IPS-18a (cell line): ENCODE data around the gene PHACTR1.
"Not testable (repeated sequence)": the region's sequence is repeated elsewhere in the genome, so short reads cannot be mapped to it uniquely, and the experiment has no call there.

ENCODE experiments used
- H3K27ac ChIP-seq: one replicate; pipeline ENCODE4 v1.5.1; 2013; ENCODE audit warnings: low read length
- H3K27me3 ChIP-seq: one replicate; pipeline ENCODE4 v1.6.1; 2013; ENCODE audit warnings: mild to moderate bottlenecking, low read length; ENCODE audit not compliant: control insufficient read depth, insufficient read depth
- H3K36me3 ChIP-seq: one replicate; pipeline ENCODE4 v1.6.1; 2013; ENCODE audit warnings: low read depth, low read length; ENCODE audit not compliant: control insufficient read depth
- H3K4me1 ChIP-seq: one replicate; pipeline ENCODE4 v1.6.1; 2013; ENCODE audit warnings: low read depth, low read length; ENCODE audit not compliant: control insufficient read depth
- H3K4me3 ChIP-seq: one replicate; pipeline ENCODE4 v1.5.1; 2013; ENCODE audit warnings: low read length
- H3K9ac ChIP-seq: one replicate; pipeline ENCODE4 v1.6.1; 2013; ENCODE audit warnings: mild to moderate bottlenecking, low read length, moderate library complexity
- H3K9me3 ChIP-seq: one replicate; pipeline ENCODE4 v1.6.1; 2013; ENCODE audit warnings: low read depth, low read length; ENCODE audit not compliant: control insufficient read depth

The PHACTR1 gene

GRCh38 chr6:12717356-12717755, 789 bp downstream of the PHACTR1 start:
- no peaks in the 10 kb centered on the region for H3K27me3 ChIP-seq
- H3K36me3 ChIP-seq: no peaks in the 10 kb centered on the region
- H3K9me3 ChIP-seq: no peaks in the 10 kb centered on the region
- H3K4me3 ChIP-seq: no peak overlapping the region
- no peak overlapping the region for H3K9ac ChIP-seq
- H3K27ac ChIP-seq: no peak overlapping the region
- peaks cover 9% of the 10 kb centered on the region for H3K4me1 ChIP-seq

GRCh38 chr6:12718015-12718414, 1.4 kb downstream of the PHACTR1 start:
- no peak overlapping the region for H3K4me3 ChIP-seq
- no peaks in the 10 kb centered on the region for H3K27me3 ChIP-seq
- H3K4me1 ChIP-seq: peaks cover 9% of the 10 kb centered on the region
- no peak overlapping the region for H3K9ac ChIP-seq
- no peaks in the 10 kb centered on the region for H3K36me3 ChIP-seq
- H3K9me3 ChIP-seq: no peaks in the 10 kb centered on the region
- no peak overlapping the region for H3K27ac ChIP-seq

GRCh38 chr6:12719017-12719416, 2.5 kb downstream of the PHACTR1 start:
- H3K36me3 ChIP-seq: no peaks in the 10 kb centered on the region
- no peaks in the 10 kb centered on the region for H3K9me3 ChIP-seq
- no peak overlapping the region for H3K9ac ChIP-seq
- no peak overlapping the region for H3K4me3 ChIP-seq
- H3K27ac ChIP-seq: no peak overlapping the region
- peaks cover 9% of the 10 kb centered on the region for H3K4me1 ChIP-seq
- H3K27me3 ChIP-seq: no peaks in the 10 kb centered on the region

- H3K36me3 ChIP-seq: no peaks in the 10 kb centered on the region
- no peak overlapping the region for H3K27ac ChIP-seq
- H3K4me3 ChIP-seq: no peak overlapping the region
- no peak overlapping the region for H3K9ac ChIP-seq
- H3K27me3 ChIP-seq: no peaks in the 10 kb centered on the region
- peaks cover 12% of the 10 kb centered on the region for H3K4me1 ChIP-seq
- H3K9me3 ChIP-seq: no peaks in the 10 kb centered on the region
These were observed 3.7 kb downstream of the PHACTR1 start for GRCh38 chr6:12720310-12720709.

- no peaks in the 10 kb centered on the region for H3K36me3 ChIP-seq
- H3K4me3 ChIP-seq: no peak overlapping the region
- no peak overlapping the region for H3K27ac ChIP-seq
- peaks cover 9% of the 10 kb centered on the region for H3K4me1 ChIP-seq
- H3K9me3 ChIP-seq: no peaks in the 10 kb centered on the region
- no peaks in the 10 kb centered on the region for H3K27me3 ChIP-seq
- no peak overlapping the region for H3K9ac ChIP-seq
These were observed 8.7 kb downstream of the PHACTR1 start for GRCh38 chr6:12725263-12725662.

- Histone ChIP-seq H3K36me3 (no peaks in the 10 kb centered on the region), H3K4me1 (peaks cover 9% of the 10 kb centered on the region), H3K27me3 (no peaks in the 10 kb centered on the region), H3K4me3 (no peak overlapping the region), H3K9me3 (no peaks in the 10 kb centered on the region), H3K27ac (no peak overlapping the region), H3K9ac (no peak overlapping the region)
These were observed 12.9 kb downstream of the PHACTR1 start for GRCh38 chr6:12729467-12729866.

GRCh38 chr6:12730809-12731208, 14.2 kb downstream of the PHACTR1 start:
- not testable (repeated sequence) for H3K9me3 ChIP-seq, H3K4me3 ChIP-seq, H3K9ac ChIP-seq, H3K27me3 ChIP-seq, H3K36me3 ChIP-seq, H3K27ac ChIP-seq, H3K4me1 ChIP-seq

- Histone ChIP-seq H3K9me3 (no peaks in the 10 kb centered on the region), H3K27ac (no peak overlapping the region), H3K4me3 (no peak overlapping the region)
These were observed 17.3 kb downstream of the PHACTR1 start for GRCh38 chr6:12733876-12734275.

GRCh38 chr6:12735786-12736185, 19.2 kb downstream of the PHACTR1 start:
- no peak overlapping the region for H3K4me3 ChIP-seq
- H3K36me3 ChIP-seq: no peaks in the 10 kb centered on the region
- no peak overlapping the region for H3K9ac ChIP-seq
- H3K9me3 ChIP-seq: no peaks in the 10 kb centered on the region
- H3K27me3 ChIP-seq: no peaks in the 10 kb centered on the region
- no peaks in the 10 kb centered on the region for H3K4me1 ChIP-seq
- no peak overlapping the region for H3K27ac ChIP-seq

More at GRCh38 chr6:12733876-12734275, 17.3 kb downstream of the PHACTR1 start:
- H3K36me3 ChIP-seq: no peaks in the 10 kb centered on the region
- H3K27me3 ChIP-seq: no peaks in the 10 kb centered on the region
- H3K4me1 ChIP-seq: peaks cover 5% of the 10 kb centered on the region
- H3K9ac ChIP-seq: no peak overlapping the region

- Histone ChIP-seq H3K9ac (peak overlapping the region; percentile 56), H3K4me3 (peak overlapping the region; percentile 92)
These were observed 31.8 kb downstream of the PHACTR1 start for GRCh38 chr6:12748411-12748810.

GRCh38 chr6:12748815-12749521, 32.4 kb downstream of the PHACTR1 start:
- Histone ChIP-seq H3K27me3 (peaks cover 34% of the 10 kb centered on the region), H3K9me3 (peaks cover 14% of the 10 kb centered on the region), H3K4me1 (peaks cover 16% of the 10 kb centered on the region), H3K27ac (peak overlapping the region; percentile 38), H3K9ac (peak overlapping the region; percentile 56), H3K4me3 (peak overlapping the region; percentile 92), H3K36me3 (no peaks in the 10 kb centered on the region)

More at GRCh38 chr6:12748411-12748810, 31.8 kb downstream of the PHACTR1 start:
- H3K4me1 ChIP-seq: peaks cover 16% of the 10 kb centered on the region
- H3K9me3 ChIP-seq: peaks cover 15% of the 10 kb centered on the region
- H3K27ac ChIP-seq: no peak overlapping the region
- H3K27me3 ChIP-seq: peaks cover 34% of the 10 kb centered on the region
- no peaks in the 10 kb centered on the region for H3K36me3 ChIP-seq
